ENCODE data around the gene SLC13A2.

- TF ChIP-seq TCF7L2 (IDR thresholded peaks at IDR 0.05; ENCODE audit: borderline replicate concordance, low read depth, low read length) (no peak), TRIM28 (IDR thresholded peaks at IDR 0.05; ENCODE audit: borderline replicate concordance, low read length) (no peak), KLF1 (tag by site-specific recombination; IDR thresholded peaks at IDR 0.05) (no peak), ZNF155 (tag by site-specific recombination; IDR thresholded peaks at IDR 0.05) (no peak), CTCF (tag by site-specific recombination; IDR thresholded peaks at IDR 0.05) (no peak), MZF1 (tag by site-specific recombination; IDR thresholded peaks at IDR 0.05; ENCODE audit: borderline replicate concordance) (no peak), PATZ1 (tag by site-specific recombination; IDR thresholded peaks at IDR 0.05) (no peak)
These were observed 27.4 kb downstream of the SLC13A2 start for GRCh38 chr17:28500712-28501379.

All from HEK293 (cell line).